ENCODE measurements around the gene LMOD1.

The LMOD1 gene

DNA sequence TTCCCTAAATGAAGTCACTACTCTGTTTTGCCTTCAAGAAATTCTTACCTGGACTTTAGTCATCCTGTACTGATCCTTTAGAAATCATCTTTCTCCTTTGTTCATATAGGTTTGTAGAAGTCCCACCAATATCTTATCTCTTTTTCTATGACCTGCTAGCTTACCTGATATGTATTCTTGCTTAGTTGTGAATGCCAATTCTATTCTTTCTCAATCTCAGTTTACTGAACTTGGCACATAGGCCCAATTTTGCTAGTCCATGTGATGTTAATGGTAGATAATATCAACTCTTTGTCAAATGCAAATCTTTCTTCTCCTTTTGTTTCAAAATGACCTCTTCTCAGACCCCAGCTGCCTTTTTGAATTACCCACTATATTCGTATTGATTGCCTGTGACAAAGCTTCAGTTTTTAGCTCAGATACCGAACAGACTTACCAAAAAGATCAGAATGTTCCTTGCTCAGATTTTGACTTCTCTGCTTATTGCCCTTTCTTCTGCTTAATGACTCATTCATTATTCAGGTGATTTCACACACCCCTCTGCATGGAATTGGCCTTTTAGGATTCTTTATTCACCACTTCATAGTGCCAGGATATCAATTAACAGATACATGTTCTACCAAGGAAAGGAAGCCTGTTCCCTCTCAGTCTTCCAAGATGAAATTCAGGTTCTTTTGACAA lies 96.8 kb downstream of the LMOD1 start:
- 0 out of 2 replicates have a peak, but pooled peaks have one; percentile 46 for TF ChIP-seq OSR1 (CRISPR knock-in tag; IDR thresholded peaks at IDR 0.05)
- TF ChIP-seq CSRNP3 (CRISPR knock-in tag; IDR thresholded peaks at IDR 0.05) = no peak
- no peak for TF ChIP-seq ZC3H10 (CRISPR knock-in tag; IDR thresholded peaks at IDR 0.05)
- TF ChIP-seq ZFP3 (CRISPR knock-in tag; IDR thresholded peaks at IDR 0.05) = no peak
- TF ChIP-seq ESRRG (CRISPR knock-in tag; IDR thresholded peaks at IDR 0.05) = no peak
- ATAC-seq = peak; percentile 8; the same call in 2 of the 3 replicates

- no peak for ATAC-seq
- TF ChIP-seq CREB5 (CRISPR knock-in tag; IDR thresholded peaks at IDR 0.05; ENCODE audit: low read depth) (no peak), TCF4 (CRISPR knock-in tag; IDR thresholded peaks at IDR 0.05; ENCODE audit: borderline replicate concordance) (no peak), ISL1 (CRISPR knock-in tag; IDR thresholded peaks at IDR 0.05) (no peak), TOX (CRISPR knock-in tag; IDR thresholded peaks at IDR 0.05; ENCODE audit: borderline replicate concordance) (no peak), ZFP30 (CRISPR knock-in tag; IDR thresholded peaks at IDR 0.05) (no peak), ZNF565 (CRISPR knock-in tag; conservative IDR thresholded peaks at IDR 0.05; ENCODE audit: low read depth) (no peak), ZNF70 (CRISPR knock-in tag; IDR thresholded peaks at IDR 0.05) (no peak), ESRRG (CRISPR knock-in tag; IDR thresholded peaks at IDR 0.05) (no peak), OSR1 (CRISPR knock-in tag; IDR thresholded peaks at IDR 0.05) (no peak), PPARA (CRISPR knock-in tag; IDR thresholded peaks at IDR 0.05; ENCODE audit: borderline replicate concordance) (no peak), ZFP3 (CRISPR knock-in tag; IDR thresholded peaks at IDR 0.05) (no peak)
- TF ChIP-seq, protein P1, sequence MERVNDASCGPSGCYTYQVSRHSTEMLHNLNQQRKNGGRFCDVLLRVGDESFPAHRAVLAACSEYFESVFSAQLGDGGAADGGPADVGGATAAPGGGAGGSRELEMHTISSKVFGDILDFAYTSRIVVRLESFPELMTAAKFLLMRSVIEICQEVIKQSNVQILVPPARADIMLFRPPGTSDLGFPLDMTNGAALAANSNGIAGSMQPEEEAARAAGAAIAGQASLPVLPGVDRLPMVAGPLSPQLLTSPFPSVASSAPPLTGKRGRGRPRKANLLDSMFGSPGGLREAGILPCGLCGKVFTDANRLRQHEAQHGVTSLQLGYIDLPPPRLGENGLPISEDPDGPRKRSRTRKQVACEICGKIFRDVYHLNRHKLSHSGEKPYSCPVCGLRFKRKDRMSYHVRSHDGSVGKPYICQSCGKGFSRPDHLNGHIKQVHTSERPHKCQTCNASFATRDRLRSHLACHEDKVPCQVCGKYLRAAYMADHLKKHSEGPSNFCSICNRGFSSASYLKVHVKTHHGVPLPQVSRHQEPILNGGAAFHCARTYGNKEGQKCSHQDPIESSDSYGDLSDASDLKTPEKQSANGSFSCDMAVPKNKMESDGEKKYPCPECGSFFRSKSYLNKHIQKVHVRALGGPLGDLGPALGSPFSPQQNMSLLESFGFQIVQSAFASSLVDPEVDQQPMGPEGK (CRISPR knock-in tag; IDR thresholded peaks at IDR 0.05; ENCODE audit: borderline replicate concordance) = no peak
Observed at GRCh38 chr1:201848230-201848629, 98.1 kb downstream of the LMOD1 start.

DNA sequence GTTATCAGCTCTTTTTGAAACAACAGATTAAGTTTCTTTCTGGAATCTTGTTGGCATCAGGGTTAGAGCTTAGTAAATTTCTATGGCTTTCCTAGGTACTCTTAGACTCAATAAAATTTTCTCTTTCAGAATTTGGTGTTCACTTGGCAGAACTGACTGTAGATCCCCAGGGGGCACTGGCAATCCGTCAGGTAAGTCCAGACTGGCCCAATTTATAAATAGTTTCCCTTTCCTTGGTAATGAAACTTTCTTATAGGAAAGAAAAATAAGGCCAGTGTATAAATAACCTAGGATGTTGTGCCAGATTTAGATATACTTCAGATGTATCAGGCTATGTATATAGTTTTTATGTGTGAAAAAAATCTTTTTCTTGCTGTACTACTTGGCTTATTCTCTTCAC lies 99.2 kb downstream of the LMOD1 start:
- ATAC-seq = no peak
- no peak for TF ChIP-seq ESRRG (CRISPR knock-in tag; IDR thresholded peaks at IDR 0.05)
- TF ChIP-seq TCF4 (CRISPR knock-in tag; IDR thresholded peaks at IDR 0.05; ENCODE audit: borderline replicate concordance) = no peak
